Measurements from ENCODE around the gene RARRES2.

Gene RARRES2

DNA sequence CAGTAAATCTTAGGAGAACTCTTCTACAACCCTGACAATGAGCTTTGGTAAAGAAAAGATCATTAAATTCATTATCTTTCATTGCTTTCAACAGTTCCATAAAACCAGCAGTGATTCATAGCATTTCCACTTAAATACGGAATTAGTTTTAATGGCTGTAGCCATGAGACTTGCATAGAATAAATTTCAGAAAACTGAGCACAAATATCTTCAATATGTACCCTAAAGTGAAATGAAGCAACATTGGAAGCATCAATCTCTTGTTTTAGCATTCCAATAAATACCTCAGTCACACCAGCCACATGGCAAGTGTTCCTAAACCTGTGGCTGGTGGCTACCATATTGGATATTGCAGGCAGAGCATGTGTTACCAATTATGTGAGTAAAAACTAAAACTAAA, 3.6 kb upstream of the RARRES2 start:
- H3K27ac ChIP-seq = no peak overlapping the region
- no peak for DNase-seq (ENCODE audit: low spot score)
- ChIA-PET CTCF (no interaction called here), POLR2A (ENCODE audit: low non-redundant PET) (no interaction called here)
- no peak for TF ChIP-seq CTCF (conservative IDR thresholded peaks at IDR 0.05; ENCODE audit: low read depth)

- no peak for TF ChIP-seq CTCF (conservative IDR thresholded peaks at IDR 0.05; ENCODE audit: low read depth)
- POLR2A ChIA-PET (ENCODE audit: low non-redundant PET) = no interaction called here
- CTCF ChIA-PET = no interaction called here
- H3K27ac ChIP-seq = no peak overlapping the region
- DNase-seq (ENCODE audit: low spot score) = no peak
Observed at GRCh38 chr7:150344299-150344698, 2.9 kb upstream of the RARRES2 start.

DNA sequence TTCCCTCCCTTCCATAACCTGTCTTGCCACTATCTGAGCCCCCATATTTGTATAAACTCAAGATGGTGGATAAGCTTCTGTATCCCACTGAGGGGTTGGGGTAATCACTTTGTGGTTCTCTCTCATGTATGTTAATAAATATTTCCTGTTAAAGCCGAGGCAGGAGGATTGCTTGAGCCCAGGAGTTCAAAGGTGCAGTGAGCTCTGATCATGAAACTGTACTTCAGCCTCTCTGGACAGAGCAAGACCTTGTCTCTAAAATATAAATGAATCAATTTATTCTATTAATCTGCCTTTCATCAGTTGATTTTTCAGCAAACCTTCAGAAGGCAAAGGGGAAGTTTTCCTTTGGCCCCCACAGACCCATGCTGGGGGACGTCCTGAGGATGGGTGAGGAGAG, 1.8 kb upstream of the RARRES2 start:
- CTCF ChIA-PET = interaction anchor here (0.6 kb wide), 1 partner anchor 971 kb away, joined by 3 read pairs; no protein-coding TSS in a partner anchor
- DNase-seq (ENCODE audit: low spot score) = no peak
- no peak for TF ChIP-seq CTCF (conservative IDR thresholded peaks at IDR 0.05; ENCODE audit: low read depth)
- POLR2A ChIA-PET (ENCODE audit: low non-redundant PET) = no interaction called here
- H3K27ac ChIP-seq = no peak overlapping the region

DNA sequence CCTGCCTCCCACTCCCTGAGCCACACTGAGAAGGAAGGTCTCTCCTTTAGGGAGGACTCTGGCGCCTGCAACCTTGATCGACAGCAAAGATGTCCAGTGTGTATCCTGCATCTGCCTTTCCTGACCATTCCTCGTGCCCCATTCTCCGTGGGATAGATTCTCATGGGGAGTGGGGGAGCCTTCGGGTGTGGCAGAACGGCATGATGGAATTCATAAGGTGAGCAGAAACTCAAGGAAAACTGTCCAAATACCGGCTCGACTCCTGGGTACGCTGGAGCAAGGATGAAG, 636 bp upstream of the RARRES2 start:
- ChIA-PET CTCF (no interaction called here), POLR2A (ENCODE audit: low non-redundant PET) (no interaction called here)
- DNase-seq (ENCODE audit: low spot score) = no peak
- no peak overlapping the region for H3K27ac ChIP-seq
- TF ChIP-seq CTCF (conservative IDR thresholded peaks at IDR 0.05; ENCODE audit: low read depth) = no peak

DNA sequence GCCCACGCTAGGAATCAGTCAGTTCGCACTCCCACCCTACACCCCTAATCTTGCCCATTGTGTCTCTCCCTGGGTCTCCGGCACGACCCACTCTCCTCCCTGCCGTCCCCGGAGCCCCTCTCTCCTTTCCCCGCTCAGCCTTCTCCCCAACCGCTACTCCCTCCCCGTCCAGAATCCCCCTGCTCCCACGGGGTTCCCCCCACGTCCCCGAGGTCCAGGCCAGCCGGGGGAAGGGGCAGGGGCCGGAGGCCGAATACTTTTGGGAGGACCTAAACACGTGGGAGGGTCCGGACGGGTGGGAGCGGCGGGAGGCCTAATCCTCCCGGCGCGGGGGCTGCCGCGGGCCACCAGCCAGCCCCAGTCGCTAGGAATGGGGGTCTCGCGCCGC, 560 bp downstream of the RARRES2 start:
- CTCF ChIA-PET = no interaction called here
- no peak overlapping the region for H3K27ac ChIP-seq
- POLR2A ChIA-PET (ENCODE audit: low non-redundant PET) = no interaction called here
- TF ChIP-seq CTCF (conservative IDR thresholded peaks at IDR 0.05; ENCODE audit: low read depth) = no peak
- no peak for DNase-seq (ENCODE audit: low spot score)

- ChIA-PET POLR2A (ENCODE audit: low non-redundant PET) (no interaction called here), CTCF (no interaction called here)
- DNase-seq (ENCODE audit: low spot score) = no peak
Observed at GRCh38 chr7:150340024-150340749, 1.2 kb downstream of the RARRES2 start.

More at GRCh38 chr7:150340024-150340749, 1.2 kb downstream of the RARRES2 start:
- TF ChIP-seq CTCF (conservative IDR thresholded peaks at IDR 0.05; ENCODE audit: low read depth) = no peak
- no peak overlapping the region for H3K27ac ChIP-seq

All from RWPE1 (cell line).